IMR-90 (cell line): ENCODE results near the gene KRTAP9-1. TPM values are rescaled to one million over a fixed set of nuclear protein-coding genes. Genes with fewer than 3 reads are reported as not detected.

ENCODE experiments used
- ATAC-seq: fragments of 200-7000 bp; cut with Tn5 transposase; 2 replicates; pipeline ENCODE4 v1.9.1; 2020; ENCODE audit warnings: low read depth, mild to moderate bottlenecking, moderate library complexity
- BruUV-seq: library from RNA; stranded (reverse); fragments of 400-500 nt; replicated peaks from 2 replicates; lab custom pipeline; 2021; lab: Mats Ljungman, UMichigan
- CTCF ChIA-PET: fragments of 300-600 bp; formaldehyde crosslinking; extraction: SDS; loops from one replicate; lab custom pipeline; 2021; ENCODE audit warnings: antibody characterized with exemption; lab: Yijun Ruan, JAX
- POLR2A ChIA-PET: fragments of 300-600 bp; sonication (Branson Sonifier 250); formaldehyde crosslinking; loops from one replicate; lab custom pipeline; 2022; ENCODE audit warnings: antibody characterized with exemption; ENCODE audit not compliant: unreplicated experiment; lab: Charles Lee
- DNase-seq: peaks from one replicate; pipeline ENCODE4 v3.0.0; 2013
- H2AFZ ChIP-seq: replicated peaks from 2 replicates; pipeline ENCODE3; 2013; ENCODE audit warnings: low read length, mild to moderate bottlenecking; ENCODE audit not compliant: poor library complexity
- H2AK5ac ChIP-seq: 2 replicates; pipeline ENCODE4 v1.6.1; 2013; ENCODE audit warnings: low read depth, low read length, inconsistent platforms
- H2AK9ac ChIP-seq: replicated peaks from 2 replicates; pipeline ENCODE3; 2013; ENCODE audit warnings: mild to moderate bottlenecking, low read depth, low read length, moderate library complexity; ENCODE audit not compliant: poor library complexity
- H2BK120ac ChIP-seq: 2 replicates; pipeline ENCODE4 v1.6.1; 2013; ENCODE audit warnings: low read depth, low read length, inconsistent platforms
- H2BK15ac ChIP-seq: 3 replicates; pipeline ENCODE4 v1.6.1; 2013; ENCODE audit warnings: low read depth, low read length, inconsistent platforms
- H2BK20ac ChIP-seq: 2 replicates; pipeline ENCODE4 v1.6.1; 2013; ENCODE audit warnings: low read depth, mild to moderate bottlenecking, inconsistent platforms, low read length, moderate library complexity
- H2BK5ac ChIP-seq: 2 replicates; pipeline ENCODE4 v1.6.1; 2013; ENCODE audit warnings: mild to moderate bottlenecking, low read depth, low read length, inconsistent platforms; ENCODE audit not compliant: poor library complexity, severe bottlenecking
- H3K14ac ChIP-seq: replicated peaks from 2 replicates; pipeline ENCODE4 v1.6.1; 2013; ENCODE audit warnings: low read depth, low read length, inconsistent platforms
- H3K18ac ChIP-seq: 2 replicates; pipeline ENCODE4 v1.6.1; 2013; ENCODE audit warnings: low read depth, low read length, control low read depth
- H3K23ac ChIP-seq: 2 replicates; pipeline ENCODE4 v1.6.1; 2013; ENCODE audit warnings: low read depth, low read length, inconsistent platforms
- H3K27ac ChIP-seq: 2 replicates; pipeline ENCODE4 v1.5.1; 2013; ENCODE audit warnings: mild to moderate bottlenecking, control low read depth, low read length; ENCODE audit not compliant: insufficient read depth
- H3K27me3 ChIP-seq: 2 replicates; pipeline ENCODE4 v1.6.1; 2013; ENCODE audit warnings: low read length; ENCODE audit not compliant: control insufficient read depth, insufficient read depth
- H3K36me3 ChIP-seq: 2 replicates; pipeline ENCODE4 v1.6.1; 2013; ENCODE audit warnings: low read length, mixed read lengths; ENCODE audit not compliant: control insufficient read depth, insufficient read depth
- H3K4ac ChIP-seq: 2 replicates; pipeline ENCODE4 v1.6.1; 2013; ENCODE audit warnings: low read depth, low read length, inconsistent platforms
- H3K4me1 ChIP-seq: 2 replicates; pipeline ENCODE4 v1.6.1; 2013; ENCODE audit warnings: low read length, mixed read lengths; ENCODE audit not compliant: control insufficient read depth, insufficient read depth
- H3K4me2 ChIP-seq: 2 replicates; pipeline ENCODE4 v1.6.1; 2013; ENCODE audit warnings: low read depth, mild to moderate bottlenecking, control low read depth, low read length, moderate library complexity
- H3K4me3 ChIP-seq: 2 replicates; pipeline ENCODE4 v1.5.1; 2013; ENCODE audit warnings: low read depth, mild to moderate bottlenecking, control low read depth, low read length, moderate library complexity; ENCODE audit not compliant: insufficient read depth
- H3K56ac ChIP-seq: 2 replicates; pipeline ENCODE4 v1.6.1; 2013; ENCODE audit warnings: low read length, inconsistent platforms; ENCODE audit not compliant: insufficient read depth; ENCODE audit errors: extremely low read depth
- H3K79me1 ChIP-seq, 2 experiments: 2 replicates each; pipeline ENCODE4 v1.6.1; 2013; ENCODE audit warnings: low read length in 2 of 2, inconsistent platforms in 1 of 2, low read depth in 1 of 2
- H3K9ac ChIP-seq: 2 replicates; pipeline ENCODE4 v1.6.1; 2013; ENCODE audit warnings: low read depth, low read length, control low read depth
- H3K9me1 ChIP-seq: 2 replicates; pipeline ENCODE4 v1.6.1; 2013; ENCODE audit warnings: low read length, inconsistent platforms; ENCODE audit not compliant: insufficient read depth
- H3K9me3 ChIP-seq: 2 replicates; pipeline ENCODE4 v1.6.1; 2013; ENCODE audit warnings: low read length; ENCODE audit not compliant: control insufficient read depth, insufficient read depth
- H4K20me1 ChIP-seq: 2 replicates; pipeline ENCODE4 v1.6.1; 2013; ENCODE audit warnings: low read length, inconsistent platforms; ENCODE audit not compliant: insufficient read depth
- H4K5ac ChIP-seq: 2 replicates; pipeline ENCODE4 v1.6.1; 2013; ENCODE audit warnings: mild to moderate bottlenecking, low read depth, low read length, control low read depth
- H4K8ac ChIP-seq, 2 experiments: 2 replicates each; pipeline ENCODE4 v1.6.1; 2013; ENCODE audit warnings: low read depth in 2 of 2, low read length in 2 of 2, control low read depth in 1 of 2, inconsistent platforms in 1 of 2
- H4K91ac ChIP-seq: 2 replicates; pipeline ENCODE4 v1.6.1; 2013; ENCODE audit warnings: low read depth, low read length, inconsistent platforms; ENCODE audit not compliant: insufficient read depth
- CEBPB ChIP-seq: IDR thresholded peaks from 2 replicates; pipeline ENCODE4 v1.6.1; 2012; ENCODE audit warnings: low read depth, low read length, improper control_type of control experiment
- MAFK ChIP-seq: IDR thresholded peaks from 2 replicates; pipeline ENCODE4 v1.6.1; 2012; ENCODE audit warnings: low read depth, low read length, improper control_type of control experiment
- NFE2L2 ChIP-seq: fragments of 150-350 bp; IDR thresholded peaks from 2 replicates; pipeline ENCODE4 v1.6.1; 2016; ENCODE audit warnings: low read depth, mild to moderate bottlenecking, low read length
- WGBS, 2 experiments: methylation state at CpG; one replicate each; pipeline versions ENCODE4 v1.1.5 to v1.1.7; 2013; ENCODE audit warnings: missing lambda C conversion rate in 2 of 2; ENCODE audit not compliant: insufficient read length in 1 of 2; ENCODE audit errors: extremely low coverage in 2 of 2; 5-methylcytosine and 5-hydroxymethylcytosine counted together
- dilution Hi-C: fragments of 300-500 bp; cut with HindIII; formaldehyde crosslinking; loops from one replicate; pipeline ENCODE4 v1.14.3; 2018; ENCODE audit warnings: low sequenced_read_pairs; ENCODE audit not compliant: unreplicated experiment
- in situ Hi-C: fragments of 300-500 bp; cut with MboI; formaldehyde crosslinking; loops from 3 replicates; pipeline ENCODE4 v1.14.3; 2019; ENCODE audit warnings: low sequenced_read_pairs, inconsistent platforms, mixed read lengths
- intact Hi-C: fragments of 100-400 bp; cut with micrococcal nuclease; formaldehyde crosslinking; loops from 2 replicates; pipeline ENCODE4 v1.10.0; 2022
- polyA plus RNA-seq, 3 experiments: library from polyadenylated mRNA; depleted of rRNA; stranded (reverse); fragments of >200 nt; gene quantifications; 2 replicates each; pipeline ENCODE4 v1.2.3, GENCODE V29; 2012; ENCODE audit warnings: low replicate concordance in 1 of 3
- total RNA-seq: library from RNA; depleted of rRNA; stranded (reverse); fragments of >200 nt; gene quantifications from 2 replicates; pipeline ENCODE4 v1.2.3, GENCODE V29; 2012
- TF ChIP-seq, protein P1 (sequence below): fragments of 150-350 bp; IDR thresholded peaks from 2 replicates; pipeline ENCODE4 v1.6.1; 2017; ENCODE audit warnings: mild to moderate bottlenecking, antibody characterized with exemption, low read length, low read depth

Gene KRTAP9-1
- total and polyA plus RNA-seq, 2 of the 4 experiments (the other 2 are of a cell fraction) = not detected

DNA sequence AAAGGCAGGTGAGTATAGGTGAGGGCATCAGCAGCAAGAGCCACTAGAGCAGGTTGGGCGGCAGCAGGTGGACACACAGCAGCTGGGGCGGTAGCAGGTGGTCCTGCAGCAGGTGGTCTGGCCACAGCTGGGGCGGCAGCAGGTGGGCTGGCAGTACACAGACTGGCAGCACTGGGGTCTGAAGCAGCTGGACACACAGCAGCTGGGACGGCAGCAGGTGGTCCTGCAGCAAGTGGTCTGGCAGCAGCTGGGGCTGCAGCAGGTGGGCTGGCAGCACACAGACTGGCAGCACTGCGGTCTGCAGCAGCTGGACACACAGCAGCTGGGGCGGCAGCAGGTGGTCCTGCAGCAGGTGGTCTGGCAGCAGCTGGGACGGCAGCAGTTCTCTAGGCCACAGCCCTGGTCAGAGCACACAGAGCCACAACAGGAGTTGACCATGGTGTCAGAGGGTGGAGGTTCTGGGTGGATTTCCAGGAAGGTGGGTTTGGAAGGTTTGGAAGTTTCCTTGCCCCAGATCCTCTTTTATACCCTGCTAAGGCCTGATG is 11.9 kb upstream of the KRTAP9-1 start, which contains the start of gene KRTAP4-2 (continued):
- TF ChIP-seq, protein P1, sequence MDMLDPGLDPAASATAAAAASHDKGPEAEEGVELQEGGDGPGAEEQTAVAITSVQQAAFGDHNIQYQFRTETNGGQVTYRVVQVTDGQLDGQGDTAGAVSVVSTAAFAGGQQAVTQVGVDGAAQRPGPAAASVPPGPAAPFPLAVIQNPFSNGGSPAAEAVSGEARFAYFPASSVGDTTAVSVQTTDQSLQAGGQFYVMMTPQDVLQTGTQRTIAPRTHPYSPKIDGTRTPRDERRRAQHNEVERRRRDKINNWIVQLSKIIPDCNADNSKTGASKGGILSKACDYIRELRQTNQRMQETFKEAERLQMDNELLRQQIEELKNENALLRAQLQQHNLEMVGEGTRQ = no peak

DNA sequence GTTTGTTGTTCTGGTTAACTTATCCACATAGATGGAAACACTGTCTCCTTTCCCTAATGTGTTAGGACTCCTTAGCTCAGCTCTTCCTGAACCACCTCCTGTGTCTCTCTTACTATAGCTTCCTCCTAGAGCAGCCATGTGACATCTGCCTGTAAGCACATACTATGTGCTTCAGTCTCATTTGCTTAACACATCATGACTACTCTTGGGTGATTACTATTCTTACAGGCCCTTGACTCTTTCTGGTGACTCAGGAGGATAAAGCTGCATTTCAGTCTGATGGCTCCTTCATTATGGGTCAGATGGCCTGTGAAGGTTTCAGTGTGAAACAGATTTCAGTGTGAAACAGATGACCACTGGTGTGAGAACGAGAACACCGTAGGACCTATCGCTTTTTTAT is 11.3 kb upstream of the KRTAP9-1 start:
- no CpG with 5 or more reads among the region's 3 CpGs for WGBS, 2 experiments
- intact Hi-C loops = no loop called here

More for the DNA sequence above, 11.3 kb upstream of the KRTAP9-1 start:
- H4K20me1 ChIP-seq = no peaks in the 10 kb centered on the region
- no peak overlapping the region for H3K4me2 ChIP-seq
- H3K14ac ChIP-seq = peak overlapping the region; percentile 72; the same call in 1 of the 2 replicates
- peak overlapping the region; percentile 57; the same call in 1 of the 2 replicates for H3K4ac ChIP-seq
- peak overlapping the region; percentile 21; the same call in 1 of the 2 replicates for H2BK120ac ChIP-seq
- 0 out of 2 replicates have a peak overlapping the region, but pooled peaks have one; percentile 8 for H3K23ac ChIP-seq
- H4K91ac ChIP-seq = no peak overlapping the region
- peak overlapping the region; percentile 71 for H2AFZ ChIP-seq
- peak overlapping the region; percentile 75 for H2BK5ac ChIP-seq
- dilution Hi-C loops (no loop called here), in situ Hi-C loops (no loop called here)
- H2BK15ac ChIP-seq = 0 out of 3 replicates have a peak overlapping the region, but pooled peaks have one; percentile 38
- H3K27ac ChIP-seq = no peak overlapping the region
- peak overlapping the region; percentile 44; the same call in 1 of the 2 replicates for H2AK5ac ChIP-seq
- TF ChIP-seq NFE2L2 (no peak), MAFK (no peak), CEBPB (no peak)
- TF ChIP-seq, protein P1 = peak; percentile 42
- H3K79me1 ChIP-seq = no peaks in the 10 kb centered on the region
- H3K9me3 ChIP-seq = no peaks in the 10 kb centered on the region
- CTCF ChIA-PET = no interaction called here
- H3K18ac ChIP-seq = peak overlapping the region; percentile 75; the same call in 1 of the 2 replicates
- H3K4me3 ChIP-seq = no peak overlapping the region
- no peak overlapping the region for H2AK9ac ChIP-seq
- BruUV-seq = no TSS peak
- peak; percentile 40; the same call in 1 of the 2 replicates for ATAC-seq
- no peaks in the 10 kb centered on the region; the same call in 1 of the 2 replicates for H3K27me3 ChIP-seq
- peaks cover 3% of the 10 kb centered on the region; the same call in 1 of the 2 replicates for H3K4me1 ChIP-seq
- POLR2A ChIA-PET = interaction anchor here (0.7 kb wide), 1 partner anchor 153 kb away, joined by 3 read pairs; no protein-coding TSS in a partner anchor
- peak; percentile 72 for DNase-seq
- H3K9ac ChIP-seq = no peak overlapping the region
- no peaks in the 10 kb centered on the region for H3K36me3 ChIP-seq
- no peak overlapping the region for H2BK20ac ChIP-seq
- peak overlapping the region; percentile 51; the same call in 1 of the 2 replicates for H4K5ac ChIP-seq
- peak overlapping the region in 1 of 2 experiments; percentile 68; a peak in 1 of 4 replicates for H4K8ac ChIP-seq
- no peaks in the 10 kb centered on the region; the same call in 1 of the 2 replicates for H3K9me1 ChIP-seq
- no peak overlapping the region for H3K56ac ChIP-seq
